ELR (cell line): ENCODE measurements around the gene GTF2IRD1.
A peak's percentile ranks its signal among the peaks of the same experiment; 100 is the strongest.

ENCODE experiments used
- DNase-seq: peaks from one replicate; pipeline ENCODE4 v3.0.0-alpha.2; 2015; ENCODE audit warnings: low read depth

The GTF2IRD1 gene

GRCh38 chr7:74567318-74567668, 113.6 kb downstream of the GTF2IRD1 start:
- no peak for DNase-seq

DNA sequence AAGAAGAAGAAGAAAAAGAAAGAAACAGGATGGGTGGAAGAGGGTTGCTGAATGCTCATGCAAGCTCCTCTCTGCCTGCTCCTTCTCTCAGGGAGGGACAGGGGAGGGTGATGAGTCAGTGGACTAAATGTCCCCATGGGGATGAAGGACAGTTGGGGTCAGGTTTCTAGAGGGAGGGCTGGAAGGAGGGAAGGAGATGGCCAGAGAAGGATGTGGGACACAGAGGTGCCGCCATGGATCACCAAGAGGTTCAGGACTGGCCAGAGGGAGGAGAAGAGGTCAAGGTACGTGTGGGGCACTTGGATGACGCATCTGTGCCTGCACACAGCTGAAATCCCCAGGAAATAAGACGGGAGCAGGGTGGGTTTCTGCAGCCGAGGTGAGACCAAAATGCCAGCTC, 115.0 kb downstream of the GTF2IRD1 start:
- no peak for DNase-seq

DNA sequence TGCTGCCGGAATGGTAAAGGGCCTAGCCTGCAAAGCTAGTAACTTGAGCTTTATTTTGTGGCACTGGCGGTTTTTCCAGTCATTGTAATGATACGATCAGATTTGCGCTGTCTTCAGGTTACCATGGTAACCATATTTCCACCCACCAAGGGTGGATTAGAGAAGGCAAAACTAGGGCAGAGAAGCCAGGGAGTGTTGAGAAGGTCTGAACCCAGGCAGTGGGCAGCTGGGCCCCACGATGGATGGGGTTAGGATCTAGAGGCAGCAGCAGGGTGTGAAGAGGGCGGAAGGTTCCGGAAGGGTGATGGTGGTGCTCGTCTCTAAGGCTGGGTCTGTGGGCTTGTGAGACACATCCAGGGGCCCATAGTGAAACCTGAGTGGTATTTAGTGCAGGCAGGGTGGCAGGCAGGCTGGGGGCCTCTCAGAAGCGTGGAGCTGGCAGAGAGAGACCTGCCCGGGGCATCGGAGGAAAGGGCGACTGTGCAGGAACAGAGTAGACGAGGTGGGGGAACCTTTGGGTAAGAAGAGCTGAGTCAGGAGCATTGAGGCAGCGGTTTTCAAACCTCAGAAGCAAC, 115.9 kb downstream of the GTF2IRD1 start:
- DNase-seq: no peak

DNA sequence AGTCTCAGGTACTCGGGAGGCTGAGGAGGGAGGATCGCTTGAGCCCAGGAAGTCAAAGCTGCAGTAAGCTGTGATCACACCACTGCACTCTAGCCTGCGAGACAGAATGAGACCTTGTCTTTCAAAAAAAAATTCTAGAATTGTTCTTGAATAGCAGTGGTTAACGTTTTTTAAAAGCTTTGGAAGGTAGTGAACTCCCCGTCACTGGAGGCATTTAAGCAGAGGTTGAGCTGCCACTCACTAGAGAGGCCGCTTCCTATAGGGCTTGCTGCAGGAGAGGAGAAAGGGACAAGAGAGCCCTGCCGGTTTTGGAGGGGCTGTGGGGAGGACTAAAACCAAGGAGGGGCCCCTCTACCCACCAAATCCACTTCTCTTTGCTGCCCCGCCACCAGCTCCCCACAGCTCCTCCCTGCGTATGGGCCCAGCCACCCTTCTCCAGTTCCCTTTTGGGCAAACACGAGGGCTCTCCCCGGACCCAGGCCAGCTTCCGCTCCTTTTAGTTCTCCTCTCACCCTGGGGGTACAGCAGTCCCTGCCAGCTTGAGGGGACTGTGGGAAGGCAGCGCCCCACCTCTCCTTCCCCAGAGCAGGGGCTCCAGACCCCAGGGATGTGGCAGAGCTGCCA, 116.9 kb downstream of the GTF2IRD1 start:
- no peak for DNase-seq

GRCh38 chr7:74572301-74572979, 118.7 kb downstream of the GTF2IRD1 start:
- DNase-seq: no peak

DNA sequence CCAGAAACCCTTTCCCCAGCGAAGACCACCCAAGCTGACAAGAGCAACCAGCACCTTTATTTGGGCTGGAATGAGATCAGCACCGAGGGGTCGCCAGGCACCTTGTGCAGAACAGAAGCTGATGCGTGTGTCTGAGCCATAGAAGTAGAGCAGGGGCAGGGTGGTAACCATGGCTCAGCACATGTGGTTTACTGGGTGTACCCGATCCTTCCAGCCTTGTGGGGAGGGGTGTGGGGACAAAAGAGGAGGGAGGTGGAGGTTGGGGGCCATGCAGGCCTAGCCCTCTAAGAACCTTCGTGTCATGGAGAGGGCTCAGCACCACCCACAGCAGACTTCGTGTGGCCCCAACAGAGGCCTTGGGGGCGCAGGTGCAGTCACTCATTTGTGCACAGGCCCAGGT, 119.8 kb downstream of the GTF2IRD1 start:
- DNase-seq: no peak

DNA sequence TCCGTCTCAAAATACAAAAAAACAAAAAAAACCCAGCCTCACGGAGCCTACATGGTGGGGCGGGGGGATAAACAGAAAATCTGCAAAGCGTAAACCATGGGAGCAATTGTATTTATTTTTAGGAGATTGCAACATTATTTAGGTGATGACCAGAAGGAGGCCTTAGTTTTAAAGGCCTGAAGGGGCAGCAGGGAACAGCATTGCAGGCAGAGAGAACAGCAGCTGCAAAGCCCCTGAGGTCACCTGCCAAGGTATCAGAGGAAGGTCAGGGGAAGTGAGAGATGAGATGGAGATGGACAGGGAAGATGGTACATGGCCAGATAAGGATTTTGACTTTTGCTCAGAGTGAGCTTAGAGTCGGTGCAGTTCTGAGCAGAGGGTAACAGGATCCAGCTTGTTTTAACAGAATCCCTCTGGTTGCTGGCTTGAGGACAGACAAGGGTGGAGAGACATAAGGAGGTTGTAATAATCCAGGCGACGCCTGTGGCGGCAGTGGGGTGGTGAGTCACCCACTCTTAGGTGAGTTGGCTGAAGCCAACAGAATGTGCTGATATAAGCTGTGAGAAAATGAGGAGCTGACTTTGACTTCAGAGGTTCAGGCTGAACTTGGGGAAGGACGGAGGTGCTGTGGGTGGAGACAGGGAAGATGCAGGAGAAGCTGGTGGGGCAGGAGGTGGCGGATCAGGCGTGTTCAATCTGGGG, 121.5 kb downstream of the GTF2IRD1 start:
- DNase-seq: peak; percentile 63

GRCh38 chr7:74575811-74576210, 122.1 kb downstream of the GTF2IRD1 start:
- DNase-seq: no peak

- no peak for DNase-seq
Measured at GRCh38 chr7:74579800-74580685, 126.3 kb downstream of the GTF2IRD1 start.

GRCh38 chr7:74581916-74582440, 128.3 kb downstream of the GTF2IRD1 start:
- no peak for DNase-seq

GRCh38 chr7:74582447-74583039, 128.8 kb downstream of the GTF2IRD1 start:
- DNase-seq: no peak

GRCh38 chr7:74583630-74584029, 129.9 kb downstream of the GTF2IRD1 start:
- DNase-seq: no peak

- no peak for DNase-seq
Measured at GRCh38 chr7:74584160-74584954, 130.7 kb downstream of the GTF2IRD1 start.

DNA sequence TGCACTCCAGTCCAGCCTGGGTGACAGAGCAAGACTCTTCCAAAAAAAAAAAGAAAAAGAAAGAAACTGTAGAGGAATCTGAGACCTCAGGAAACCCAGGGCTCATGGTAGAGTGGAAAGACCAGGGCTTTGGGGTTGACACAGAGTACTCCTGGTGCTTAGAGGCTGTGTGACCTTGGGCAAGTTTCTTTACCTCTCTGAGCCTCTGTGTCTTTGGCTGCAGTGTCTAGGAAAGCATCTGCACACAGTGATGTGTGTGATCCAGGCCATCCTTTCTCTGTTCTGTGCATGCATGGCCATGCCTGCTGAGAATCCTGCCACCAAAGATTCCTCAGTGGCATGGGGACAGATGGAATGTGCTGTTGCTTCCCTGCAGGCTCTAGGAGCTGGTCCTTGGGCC, 132.1 kb downstream of the GTF2IRD1 start:
- DNase-seq: no peak

- DNase-seq: peak; percentile 10
Measured at GRCh38 chr7:74586258-74587175, 132.8 kb downstream of the GTF2IRD1 start.

DNA sequence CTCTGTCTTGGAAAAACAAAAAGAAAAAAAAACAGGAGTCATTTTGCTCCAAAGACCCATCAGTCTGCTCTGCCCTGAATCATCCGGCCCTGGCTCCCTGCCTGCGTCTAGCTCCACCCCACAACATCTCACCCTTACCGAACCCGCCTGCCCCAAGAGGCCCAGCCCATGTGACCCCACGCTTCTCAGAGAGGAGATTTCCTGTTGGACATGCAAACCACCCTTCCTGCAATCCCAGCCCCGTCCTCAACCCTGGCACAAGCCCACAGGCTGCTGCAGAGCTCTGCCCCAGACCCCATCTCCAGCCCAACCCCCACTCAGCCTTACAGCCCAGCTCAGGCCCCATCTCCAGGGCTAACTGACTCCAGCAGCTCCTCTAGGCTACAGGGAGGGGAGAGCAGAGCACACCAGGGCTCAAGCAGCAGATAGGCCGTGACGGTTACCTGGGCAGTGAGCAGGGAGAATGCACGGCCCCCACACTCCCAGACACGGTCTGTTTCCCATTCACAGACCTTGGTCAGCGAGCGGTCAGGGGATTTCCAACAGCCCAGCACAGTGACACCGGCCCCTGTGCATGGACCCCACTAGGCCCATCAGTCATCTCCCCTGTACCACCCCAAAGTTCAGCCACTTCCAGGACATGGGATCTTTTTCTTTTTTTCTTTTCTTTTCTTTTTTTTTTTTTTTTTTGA, 133.9 kb downstream of the GTF2IRD1 start:
- DNase-seq: peak; percentile 92

DNA sequence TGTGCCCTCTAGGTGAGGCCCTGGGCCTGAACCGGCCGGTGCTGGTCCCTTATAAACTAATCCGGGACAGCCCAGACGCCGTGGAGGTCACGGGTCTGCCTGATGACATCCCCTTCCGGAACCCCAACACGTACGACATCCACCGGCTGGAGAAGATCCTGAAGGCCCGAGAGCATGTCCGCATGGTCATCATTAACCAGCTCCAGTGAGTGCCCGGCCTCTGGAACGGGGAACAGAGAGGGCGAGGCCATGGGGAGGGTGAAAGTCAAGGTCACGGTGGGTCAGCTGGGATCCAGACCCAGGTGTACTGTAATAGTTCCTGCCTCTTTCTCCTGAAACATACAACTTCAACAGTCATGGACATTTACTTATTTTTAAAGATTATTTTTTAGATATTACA, 137.1 kb downstream of the GTF2IRD1 start:
- DNase-seq: no peak

DNA sequence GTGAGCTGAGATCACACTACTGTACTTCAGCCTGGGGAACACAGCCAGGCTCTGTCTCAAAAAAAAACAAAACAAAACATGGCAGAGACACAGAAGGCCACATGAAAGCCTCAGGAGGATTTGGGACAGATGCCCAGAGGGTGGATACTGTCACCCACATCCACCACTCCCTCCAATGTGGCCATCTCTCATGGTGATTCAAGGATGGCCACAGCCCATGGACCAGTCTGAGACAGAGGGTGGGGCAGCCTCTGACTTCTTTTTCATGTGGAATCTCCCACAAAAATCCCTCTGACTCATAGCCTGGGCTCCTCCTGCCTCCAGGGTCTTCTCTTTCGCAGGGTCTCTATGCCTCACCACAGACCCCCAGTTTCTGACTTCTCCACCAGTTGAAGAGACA, 144.9 kb downstream of the GTF2IRD1 start:
- DNase-seq: peak; percentile 66

GRCh38 chr7:74599244-74599643, 145.5 kb downstream of the GTF2IRD1 start:
- no peak for DNase-seq
